HTERT RPE-1 (cell line): Measurements from ENCODE around the gene NCAPD3.
"Not testable (repeated sequence)": the region's sequence is repeated elsewhere in the genome, so short reads cannot be mapped to it uniquely, and the experiment has no call there.

Source experiments
- in situ Hi-C: fragments of 300-500 bp; cut with MboI; formaldehyde crosslinking; loops from 4 replicates; pipeline ENCODE4 v1.14.3; 2020; ENCODE audit warnings: low sequenced_read_pairs

The NCAPD3 gene

GRCh38 chr11:134224710-134225664 is 1.2 kb upstream of the NCAPD3 start:
- in situ Hi-C loops = no loop called here

- in situ Hi-C loops = no loop called here
Observed at GRCh38 chr11:134223121-134223520, 646 bp downstream of the NCAPD3 start.

- in situ Hi-C loops = no loop called here
Observed at GRCh38 chr11:134216816-134217215, 7.0 kb downstream of the NCAPD3 start.

GRCh38 chr11:134215836-134216235 is 7.9 kb downstream of the NCAPD3 start:
- in situ Hi-C loops = no loop called here

GRCh38 chr11:134207538-134208239 is 16.1 kb downstream of the NCAPD3 start:
- in situ Hi-C loops = no loop called here

- in situ Hi-C loops = no loop called here
Observed at GRCh38 chr11:134206185-134206584, 17.6 kb downstream of the NCAPD3 start.

GRCh38 chr11:134205729-134206128 is 18.0 kb downstream of the NCAPD3 start:
- in situ Hi-C loops = no loop called here

- in situ Hi-C loops = no loop called here
Observed at GRCh38 chr11:134202661-134203060, 21.1 kb downstream of the NCAPD3 start.

- in situ Hi-C loops = no loop called here
Observed at GRCh38 chr11:134200688-134201087, 23.1 kb downstream of the NCAPD3 start.

GRCh38 chr11:134199531-134199930 is 24.2 kb downstream of the NCAPD3 start:
- in situ Hi-C loops = no loop called here

- in situ Hi-C loops = no loop called here
Observed at GRCh38 chr11:134196756-134197155, 27.0 kb downstream of the NCAPD3 start.

GRCh38 chr11:134188092-134188491 is 35.7 kb downstream of the NCAPD3 start:
- in situ Hi-C loops = not testable (repeated sequence)

- in situ Hi-C loops = no loop called here
Observed at GRCh38 chr11:134181707-134182106, 42.1 kb downstream of the NCAPD3 start.

GRCh38 chr11:134178032-134178674 is 45.6 kb downstream of the NCAPD3 start:
- in situ Hi-C loops = no loop called here

GRCh38 chr11:134176284-134176683 is 47.5 kb downstream of the NCAPD3 start:
- in situ Hi-C loops = no loop called here

- in situ Hi-C loops = no loop called here
Observed at GRCh38 chr11:134173296-134173695, 50.5 kb downstream of the NCAPD3 start.

GRCh38 chr11:134171951-134172350 is 51.8 kb downstream of the NCAPD3 start:
- in situ Hi-C loops = no loop called here

- in situ Hi-C loops = no loop called here
Observed at GRCh38 chr11:134170919-134171281, 52.9 kb downstream of the NCAPD3 start.

GRCh38 chr11:134170177-134170918 is 53.4 kb downstream of the NCAPD3 start:
- in situ Hi-C loops = no loop called here

- in situ Hi-C loops = no loop called here
Observed at GRCh38 chr11:134164490-134165370, 59.0 kb downstream of the NCAPD3 start.
